Right lobe of liver (tissue), 4 donors: Measurements from ENCODE around the gene CACNG4.

Experiments
- POLR2A ChIP-seq: fragments of 450-650 bp; IDR thresholded peaks from one replicate; pipeline ENCODE4 v1.6.1; 2017; ENCODE audit warnings: antibody characterized with exemption, mild to moderate bottlenecking
- TF ChIP-seq, protein P1 (sequence below), 4 donors: fragments of 200-600 bp in 3 of 4; fragments of 450-650 bp in 1 of 4; IDR thresholded peaks; one replicate each; pipeline versions ENCODE4 v1.5.1 to v1.8.0; 2016 to 2022; ENCODE audit warnings: antibody characterized with exemption in 4 of 4, mild to moderate bottlenecking in 2 of 4
- donor health status: DM: no; HTN: no; CAD: no.
- donor health status: DM: no; HTN: no; CAD: no.
- donor health status: DM: no; HTN: yes; CAD: no.

DNA sequence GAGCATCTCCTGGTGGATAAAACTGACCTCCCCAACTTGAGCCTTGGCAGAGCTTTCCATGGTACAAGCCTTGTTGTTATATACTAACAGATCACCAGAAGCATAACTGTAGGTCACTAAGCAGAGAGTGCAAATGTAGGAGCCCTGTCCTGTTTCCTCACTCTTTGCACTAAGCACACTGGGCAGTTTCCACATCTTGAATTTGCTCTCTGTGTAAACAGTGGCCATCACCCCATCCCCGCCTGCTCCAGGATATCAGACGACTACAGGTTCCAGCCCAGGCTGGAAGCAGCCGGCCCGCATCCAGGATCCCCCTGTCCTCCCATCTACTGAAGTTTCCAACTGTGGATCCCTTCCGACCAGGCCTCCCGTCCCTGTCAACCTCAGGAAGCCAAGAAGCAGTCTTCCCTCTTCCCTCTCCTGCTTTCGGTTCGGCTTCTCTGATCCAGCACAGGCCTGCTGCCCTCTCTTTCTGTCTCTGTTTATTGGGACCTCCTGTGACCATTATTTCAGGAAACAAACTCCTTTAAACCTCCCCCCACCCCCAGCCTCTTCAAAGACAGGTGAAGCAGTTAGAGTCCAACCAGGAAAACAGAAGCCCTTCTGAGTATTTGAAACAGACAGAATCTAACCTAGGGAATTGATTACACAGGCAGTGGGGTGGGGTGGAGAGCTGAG is 22.6 kb upstream of the CACNG4 start:
- TF ChIP-seq POLR2A: no peak
- TF ChIP-seq, protein P1, sequence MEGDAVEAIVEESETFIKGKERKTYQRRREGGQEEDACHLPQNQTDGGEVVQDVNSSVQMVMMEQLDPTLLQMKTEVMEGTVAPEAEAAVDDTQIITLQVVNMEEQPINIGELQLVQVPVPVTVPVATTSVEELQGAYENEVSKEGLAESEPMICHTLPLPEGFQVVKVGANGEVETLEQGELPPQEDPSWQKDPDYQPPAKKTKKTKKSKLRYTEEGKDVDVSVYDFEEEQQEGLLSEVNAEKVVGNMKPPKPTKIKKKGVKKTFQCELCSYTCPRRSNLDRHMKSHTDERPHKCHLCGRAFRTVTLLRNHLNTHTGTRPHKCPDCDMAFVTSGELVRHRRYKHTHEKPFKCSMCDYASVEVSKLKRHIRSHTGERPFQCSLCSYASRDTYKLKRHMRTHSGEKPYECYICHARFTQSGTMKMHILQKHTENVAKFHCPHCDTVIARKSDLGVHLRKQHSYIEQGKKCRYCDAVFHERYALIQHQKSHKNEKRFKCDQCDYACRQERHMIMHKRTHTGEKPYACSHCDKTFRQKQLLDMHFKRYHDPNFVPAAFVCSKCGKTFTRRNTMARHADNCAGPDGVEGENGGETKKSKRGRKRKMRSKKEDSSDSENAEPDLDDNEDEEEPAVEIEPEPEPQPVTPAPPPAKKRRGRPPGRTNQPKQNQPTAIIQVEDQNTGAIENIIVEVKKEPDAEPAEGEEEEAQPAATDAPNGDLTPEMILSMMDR (IDR thresholded peaks at IDR 0.05): no peak
